ENCODE results near the gene FAM162B.
"Not testable (repeated sequence)": the region's sequence is repeated elsewhere in the genome, so short reads cannot be mapped to it uniquely, and the experiment has no call there.

Gene FAM162B

DNA sequence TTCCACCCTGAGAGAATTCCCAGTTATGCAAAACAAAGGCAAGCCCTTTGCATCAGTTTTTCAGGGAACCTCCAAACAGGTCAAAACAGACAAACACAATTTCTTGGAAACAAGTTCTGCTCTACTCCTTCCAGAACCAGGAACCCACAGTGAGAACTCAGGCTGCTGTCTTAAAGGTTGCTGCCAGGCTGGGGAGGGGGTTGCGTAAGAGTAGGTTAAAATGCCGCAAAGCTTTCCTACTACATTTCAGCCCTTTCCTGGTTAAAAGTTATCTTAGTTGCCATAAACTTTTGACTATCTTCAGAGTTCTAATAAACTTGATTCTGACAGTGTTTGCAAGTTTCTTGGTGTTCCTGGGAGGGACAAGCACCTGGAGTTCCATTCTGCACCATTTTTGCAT lies 50.8 kb downstream of the FAM162B start:
- no peak for DNase-seq

DNA sequence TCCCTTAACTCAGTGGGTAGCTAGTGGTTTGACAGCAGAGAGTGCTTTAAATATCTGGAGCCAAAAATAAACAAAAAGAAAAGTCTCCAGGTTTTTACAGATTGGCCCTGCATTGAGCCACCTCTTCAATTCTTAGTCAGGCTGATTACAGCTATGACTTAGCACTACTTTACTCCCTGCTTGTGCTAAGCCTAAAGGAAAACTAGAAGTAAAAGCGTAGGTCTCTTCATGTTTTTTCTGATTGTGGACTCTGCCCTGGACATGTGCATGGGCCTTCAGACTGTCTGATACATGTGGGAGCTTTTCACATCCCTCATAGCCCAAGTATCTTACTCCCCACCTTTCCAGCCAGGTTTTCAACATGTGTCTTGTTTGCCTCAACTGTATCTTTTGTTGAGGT lies 51.2 kb downstream of the FAM162B start:
- no peak for DNase-seq

DNA sequence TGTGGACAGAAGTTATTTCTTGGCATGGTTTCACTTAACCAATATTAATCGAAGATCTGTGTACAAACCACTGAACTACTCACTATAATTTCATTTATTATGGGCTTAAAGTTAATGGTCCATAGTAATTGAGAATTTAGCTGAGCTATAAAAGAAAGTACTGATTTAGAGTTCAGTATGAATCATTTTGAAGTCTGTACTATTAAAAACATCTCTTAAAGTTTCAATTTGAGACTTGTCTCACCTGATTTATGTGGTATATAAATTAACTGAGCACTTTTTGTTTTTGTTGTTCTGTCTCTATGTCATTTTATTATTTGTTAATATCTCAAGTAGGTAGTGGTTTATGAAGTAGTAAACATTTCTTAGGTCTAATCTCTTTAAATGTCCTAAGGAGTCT lies 59.6 kb downstream of the FAM162B start:
- no peak for DNase-seq

DNA sequence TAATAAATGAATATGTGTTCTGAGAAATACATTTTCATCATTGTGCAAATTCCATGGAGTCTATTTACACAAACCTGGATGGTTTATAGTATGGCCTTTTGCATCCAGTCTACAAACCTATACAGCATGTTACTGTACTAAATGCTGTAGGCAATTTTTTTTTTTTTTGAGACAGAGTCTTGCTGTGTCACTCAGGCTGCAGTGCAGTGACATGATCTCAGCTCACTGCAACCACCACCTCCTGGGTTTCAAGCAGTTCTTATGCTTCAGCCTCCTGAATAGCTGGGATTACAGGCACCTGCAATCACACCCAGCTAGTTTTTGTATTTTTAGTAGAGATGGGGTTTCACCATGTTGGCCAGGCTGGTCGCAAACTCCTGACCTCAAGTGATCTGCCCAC lies 61.6 kb downstream of the FAM162B start:
- not testable (repeated sequence) for DNase-seq

All from amniotic stem cell (primary cell).